PC-3 (cell line): ENCODE measurements around the gene PPARD. TPM values are rescaled to one million over a fixed set of nuclear protein-coding genes. Genes with fewer than 3 reads are reported as not detected.

Experiments used
- ATAC-seq: fragments of 200-7000 bp; cut with Tn5 transposase; 2 replicates; pipeline ENCODE4 v1.9.1; 2020; ENCODE audit warnings: mild to moderate bottlenecking, moderate library complexity
- BruUV-seq: library from RNA; stranded (reverse); fragments of 400-500 nt; replicated peaks from 2 replicates; lab custom pipeline; 2021; lab: Mats Ljungman, UMichigan
- CTCF ChIA-PET: fragments of 300-600 bp; sonication (Branson Sonifier 250); formaldehyde crosslinking; loops from one replicate; lab custom pipeline; 2022; ENCODE audit warnings: antibody characterized with exemption; lab: Charles Lee
- POLR2A ChIA-PET: fragments of 300-600 bp; sonication (Branson Sonifier 250); formaldehyde crosslinking; loops from one replicate; lab custom pipeline; 2022; ENCODE audit warnings: antibody characterized with exemption; ENCODE audit not compliant: unreplicated experiment; lab: Charles Lee
- DNase-seq: peaks from one replicate; pipeline ENCODE4 v3.0.0-alpha.2; 2015
- H2AFZ ChIP-seq: fragments of 300-600 bp; sonication (generic); 2 replicates; pipeline ENCODE4 v1.6.0; 2016; ENCODE audit warnings: antibody characterized with exemption, low read length
- H3F3A ChIP-seq: fragments of 300-600 bp; sonication (generic); one replicate; pipeline ENCODE4 v1.6.0; 2017; ENCODE audit warnings: antibody characterized with exemption, low read length, control low read depth, mild to moderate bottlenecking; ENCODE audit not compliant: unreplicated experiment
- H3K27ac ChIP-seq: fragments of 300-600 bp; sonication (generic); 2 replicates; pipeline ENCODE4 v1.5.1; 2016; ENCODE audit warnings: mild to moderate bottlenecking, low read length
- H3K27me3 ChIP-seq: fragments of 300-600 bp; sonication (generic); 2 replicates; pipeline ENCODE4 v1.6.1; 2016; ENCODE audit warnings: low read length, mixed read lengths
- H3K36me3 ChIP-seq: fragments of 300-600 bp; sonication (generic); 2 replicates; pipeline ENCODE4 v1.6.1; 2016; ENCODE audit warnings: low read depth, mixed run types, low read length, mixed read lengths
- H3K4me1 ChIP-seq: fragments of 300-600 bp; sonication (generic); 2 replicates; pipeline ENCODE4 v1.5.1; 2016; ENCODE audit warnings: low read length; ENCODE audit not compliant: insufficient read depth
- H3K4me2 ChIP-seq: fragments of 300-600 bp; sonication (generic); 2 replicates; pipeline ENCODE4 v1.6.0; 2016; ENCODE audit warnings: low read length
- H3K4me3 ChIP-seq: fragments of 300-600 bp; sonication (generic); 2 replicates; pipeline ENCODE4 v1.5.1; 2016; ENCODE audit warnings: mild to moderate bottlenecking, low read length, mixed read lengths
- H3K79me2 ChIP-seq: fragments of 300-600 bp; sonication (generic); 2 replicates; pipeline ENCODE4 v1.6.1; 2017; ENCODE audit warnings: low read length, mixed read lengths
- H3K9ac ChIP-seq: fragments of 300-600 bp; sonication (generic); 2 replicates; pipeline ENCODE4 v1.6.0; 2016; ENCODE audit warnings: mild to moderate bottlenecking, low read length
- H3K9me2 ChIP-seq: fragments of 300-600 bp; sonication (generic); replicated peaks from 2 replicates; pipeline ENCODE4 v1.6.1; 2016; ENCODE audit warnings: mixed run types, low read length, mixed read lengths
- H3K9me3 ChIP-seq: fragments of 300-600 bp; sonication (generic); 2 replicates; pipeline ENCODE4 v1.6.1; 2016; ENCODE audit warnings: low read length, mixed read lengths
- H4K20me1 ChIP-seq: fragments of 300-600 bp; sonication (generic); 2 replicates; pipeline ENCODE4 v1.6.1; 2016; ENCODE audit warnings: low read length, mixed read lengths
- EZH2 ChIP-seq: fragments of 300-600 bp; sonication (generic); IDR thresholded peaks from one replicate; pipeline ENCODE4 v1.6.1; 2017; ENCODE audit warnings: antibody characterized with exemption, mild to moderate bottlenecking, low read length; ENCODE audit not compliant: unreplicated experiment
- EZH2phosphoT487 ChIP-seq: fragments of 300-600 bp; sonication (generic); IDR thresholded peaks from 2 replicates; pipeline ENCODE4 v1.6.1; 2018; ENCODE audit warnings: mild to moderate bottlenecking, antibody characterized with exemption, low read length, borderline replicate concordance
- intact Hi-C: fragments of 100-400 bp; cut with micrococcal nuclease; formaldehyde crosslinking; loops from 2 replicates; pipeline ENCODE4 v1.9.0; 2023
- total RNA-seq: library from RNA; depleted of rRNA; stranded (reverse); fragments of >200 nt; gene quantifications from 2 replicates; pipeline ENCODE4 v1.2.3, GENCODE V29; 2014
- TF ChIP-seq, protein P1 (sequence below): fragments of 300-600 bp; sonication (generic); conservative IDR thresholded peaks from 2 replicates; pipeline ENCODE4 v1.5.1; 2017; ENCODE audit warnings: antibody characterized with exemption, low read depth, mild to moderate bottlenecking, low read length

The PPARD gene
- total RNA-seq, 1 experiment from 2014 or later = 24.5 TPM

DNA sequence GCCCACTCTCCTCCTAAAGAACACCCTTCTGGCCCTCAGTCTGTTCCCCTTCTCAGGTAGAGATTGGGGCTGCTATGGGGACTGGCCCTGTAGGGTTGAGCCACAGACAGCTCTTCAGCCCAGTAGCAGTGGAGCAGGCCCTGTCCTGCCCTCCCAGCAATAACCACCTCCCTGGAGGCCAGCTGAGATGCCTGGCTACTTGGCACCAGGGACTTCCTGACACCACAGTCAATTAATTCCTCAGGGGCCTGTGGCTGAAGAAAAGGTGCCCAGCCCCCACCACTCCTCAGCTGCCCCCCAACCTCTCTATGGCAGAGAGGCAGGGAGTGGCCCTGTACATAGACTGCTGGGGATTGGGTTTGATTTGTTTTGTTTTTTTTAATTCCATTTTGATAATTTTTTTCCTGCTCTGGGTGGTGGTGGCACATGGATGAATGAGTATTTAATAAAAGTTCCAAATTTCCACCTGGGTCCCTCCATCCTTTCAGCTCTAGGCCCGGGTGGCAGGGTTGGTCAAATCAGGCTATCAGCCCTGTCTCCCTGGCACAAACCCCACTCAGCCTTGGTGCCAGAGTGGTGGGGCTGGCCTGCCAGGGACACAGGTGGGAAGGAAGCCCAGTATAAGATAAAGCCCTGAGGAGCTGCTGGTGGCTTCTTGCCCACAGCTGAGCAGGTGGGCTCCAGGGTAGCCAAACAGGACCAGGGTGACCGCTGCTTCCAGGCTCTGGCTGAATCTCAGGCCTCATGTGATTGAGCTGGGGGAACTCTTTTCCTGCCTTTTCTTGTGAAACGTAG lies 46.6 kb upstream of the PPARD start:
- no peak overlapping the region for H3K9ac ChIP-seq
- H2AFZ ChIP-seq = no peak overlapping the region
- intact Hi-C loops = no loop called here
- DNase-seq = no peak
- no peaks in the 10 kb centered on the region for H4K20me1 ChIP-seq
- H3K9me3 ChIP-seq = no peaks in the 10 kb centered on the region
- peaks cover 19% of the 10 kb centered on the region for H3K79me2 ChIP-seq
- no peaks in the 10 kb centered on the region; the same call in 1 of the 2 replicates for H3K36me3 ChIP-seq
- peaks cover 18% of the 10 kb centered on the region for H3K4me1 ChIP-seq
- no peaks in the 10 kb centered on the region for H3K27me3 ChIP-seq
- ATAC-seq = no peak
- TF ChIP-seq, protein P1, sequence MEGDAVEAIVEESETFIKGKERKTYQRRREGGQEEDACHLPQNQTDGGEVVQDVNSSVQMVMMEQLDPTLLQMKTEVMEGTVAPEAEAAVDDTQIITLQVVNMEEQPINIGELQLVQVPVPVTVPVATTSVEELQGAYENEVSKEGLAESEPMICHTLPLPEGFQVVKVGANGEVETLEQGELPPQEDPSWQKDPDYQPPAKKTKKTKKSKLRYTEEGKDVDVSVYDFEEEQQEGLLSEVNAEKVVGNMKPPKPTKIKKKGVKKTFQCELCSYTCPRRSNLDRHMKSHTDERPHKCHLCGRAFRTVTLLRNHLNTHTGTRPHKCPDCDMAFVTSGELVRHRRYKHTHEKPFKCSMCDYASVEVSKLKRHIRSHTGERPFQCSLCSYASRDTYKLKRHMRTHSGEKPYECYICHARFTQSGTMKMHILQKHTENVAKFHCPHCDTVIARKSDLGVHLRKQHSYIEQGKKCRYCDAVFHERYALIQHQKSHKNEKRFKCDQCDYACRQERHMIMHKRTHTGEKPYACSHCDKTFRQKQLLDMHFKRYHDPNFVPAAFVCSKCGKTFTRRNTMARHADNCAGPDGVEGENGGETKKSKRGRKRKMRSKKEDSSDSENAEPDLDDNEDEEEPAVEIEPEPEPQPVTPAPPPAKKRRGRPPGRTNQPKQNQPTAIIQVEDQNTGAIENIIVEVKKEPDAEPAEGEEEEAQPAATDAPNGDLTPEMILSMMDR = no peak
- no peak for TF ChIP-seq EZH2phosphoT487
- TF ChIP-seq EZH2 = no peak
- H3K27ac ChIP-seq = no peak overlapping the region
- ChIA-PET POLR2A (no interaction called here), CTCF (interaction anchor here (0.7 to 0.8 kb wide), 2 partner anchors 32 to 105 kb away, joined by 3 read pairs; no protein-coding TSS in a partner anchor)
- H3F3A ChIP-seq = no peaks in the 10 kb centered on the region
- no peak overlapping the region for H3K4me3 ChIP-seq
- no TSS peak for BruUV-seq
- no peak overlapping the region for H3K4me2 ChIP-seq
- no peaks in the 10 kb centered on the region for H3K9me2 ChIP-seq

DNA sequence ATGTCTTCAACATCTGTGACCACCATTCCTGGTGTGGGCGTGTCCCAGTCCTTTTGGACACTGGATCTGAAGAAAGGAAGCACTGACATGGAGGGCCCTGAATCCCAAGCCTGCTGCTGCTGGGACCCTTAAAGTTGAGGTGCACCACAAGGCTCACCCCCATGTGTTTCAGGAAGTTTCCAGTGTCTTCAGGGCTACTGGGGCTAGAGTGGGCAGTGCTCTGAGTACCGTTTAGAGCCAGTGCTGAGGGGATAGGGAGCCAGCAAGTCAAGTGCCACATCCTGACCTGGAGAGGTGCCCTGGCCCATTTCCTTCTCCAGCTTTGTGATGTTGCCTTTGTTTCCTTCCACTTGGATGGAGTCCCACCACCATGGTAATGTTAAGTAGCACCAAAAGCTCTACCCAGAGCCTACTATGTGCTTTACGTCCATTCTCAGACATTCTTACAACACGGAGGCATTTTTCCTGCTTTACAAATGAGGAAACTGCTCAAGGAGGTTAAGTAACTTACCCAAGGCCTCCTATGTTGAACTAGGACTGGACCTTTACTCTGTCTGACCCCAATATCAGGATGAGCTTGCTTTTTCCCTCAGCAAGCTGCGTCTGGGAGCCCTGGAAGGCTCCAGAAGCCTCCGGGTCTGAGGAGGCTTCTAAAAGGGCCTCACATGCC lies 45.3 kb upstream of the PPARD start:
- ATAC-seq (no peak), DNase-seq (no peak)
- Histone ChIP-seq H3K9ac (peak overlapping the region; percentile 16; the same call in 1 of the 2 replicates), H3K4me2 (peak overlapping the region; percentile 94), H4K20me1 (no peaks in the 10 kb centered on the region), H3K9me2 (no peaks in the 10 kb centered on the region), H3K4me3 (peak overlapping the region; percentile 67; the same call in 1 of the 2 replicates), H3K9me3 (no peaks in the 10 kb centered on the region), H2AFZ (peak overlapping the region; percentile 43; the same call in 1 of the 2 replicates), H3K4me1 (peaks cover 19% of the 10 kb centered on the region), H3K27ac (no peak overlapping the region), H3K79me2 (peaks cover 19% of the 10 kb centered on the region), H3K36me3 (no peaks in the 10 kb centered on the region; the same call in 1 of the 2 replicates), H3K27me3 (no peaks in the 10 kb centered on the region), H3F3A (no peaks in the 10 kb centered on the region)
- intact Hi-C loops = loop anchor here (1.0 kb wide), 3 partner anchors 30 to 171 kb away; partner anchors contain the start of gene RPL10A
- no TSS peak for BruUV-seq
- CTCF ChIA-PET = interaction anchor here (1.4 kb wide), 1 partner anchor 31 kb away, joined by 4 read pairs; no protein-coding TSS in a partner anchor
- TF ChIP-seq EZH2phosphoT487 (no peak), EZH2 (no peak)
- TF ChIP-seq, protein P1 = no peak
- POLR2A ChIA-PET = interaction anchor here (0.6 kb wide), 1 partner anchor 233 kb away, joined by 3 read pairs; no protein-coding TSS in a partner anchor
